Activated effector memory CD4-positive, alpha-beta T cell treated with Interleukin-2 at 50 U/mL for 16 hours (primary cell): Measurements from ENCODE around the gene GRAMD1A.
A peak's percentile ranks its signal among the peaks of the same experiment; 100 is the strongest.

Experiments used
- DNase-seq: peaks from one replicate; pipeline ENCODE4 v3.0.0-alpha.2; 2020

GRAMD1A gene

GRCh38 chr19:35058370-35058769, 58.2 kb downstream of the GRAMD1A start:
- no peak for DNase-seq

DNA sequence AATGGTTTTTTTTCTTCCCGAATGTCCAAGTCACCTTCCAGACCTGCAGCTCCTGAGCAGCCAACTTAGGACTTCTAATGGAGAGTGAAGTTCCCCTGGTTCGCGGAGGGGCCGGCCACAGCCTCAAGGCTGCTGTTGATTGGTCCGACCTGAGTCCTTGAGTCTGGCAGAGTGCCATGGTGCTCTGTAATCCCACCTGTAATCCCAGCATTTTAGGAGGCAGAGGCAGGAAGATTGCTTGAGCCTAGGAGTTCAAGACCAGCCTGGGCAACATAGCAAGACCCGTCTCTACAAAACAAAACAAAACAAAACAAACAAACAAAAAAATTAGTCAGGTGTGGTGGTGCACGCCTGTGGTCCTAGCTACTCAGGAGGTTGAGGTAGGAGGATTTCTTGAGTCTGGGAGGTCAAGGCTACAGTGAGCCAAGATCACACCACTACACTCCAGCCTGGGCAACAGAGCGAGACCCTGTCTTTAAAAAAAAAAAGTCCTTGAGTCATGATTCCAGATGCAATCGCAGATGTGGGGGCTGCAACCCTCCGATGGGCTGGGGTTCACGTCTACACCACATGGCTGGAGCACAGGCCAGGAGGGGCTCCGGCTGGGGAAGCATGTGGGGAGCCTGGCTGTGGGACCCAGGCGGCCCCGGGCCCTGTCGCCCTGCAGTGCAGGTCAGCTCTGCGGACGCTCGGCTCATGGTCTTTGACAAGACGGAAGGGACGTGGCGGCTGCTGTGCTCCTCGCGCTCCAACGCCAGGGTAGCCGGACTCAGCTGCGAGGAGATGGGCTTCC, 59.1 kb downstream of the GRAMD1A start:
- DNase-seq = no peak

DNA sequence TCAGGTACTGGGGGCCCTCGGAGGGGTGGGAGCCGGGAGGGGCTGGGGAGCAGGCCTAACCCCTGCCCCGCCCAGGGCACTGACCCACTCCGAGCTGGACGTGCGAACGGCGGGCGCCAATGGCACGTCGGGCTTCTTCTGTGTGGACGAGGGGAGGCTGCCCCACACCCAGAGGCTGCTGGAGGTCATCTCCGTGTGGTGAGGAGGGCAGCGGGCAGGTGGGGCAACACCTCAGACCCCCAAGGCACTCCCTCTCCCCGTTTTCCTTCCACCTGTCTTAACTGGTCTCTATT, 59.6 kb downstream of the GRAMD1A start:
- no peak for DNase-seq

GRCh38 chr19:35060160-35060855, 60.2 kb downstream of the GRAMD1A start:
- DNase-seq = no peak

GRCh38 chr19:35061583-35062373, 61.7 kb downstream of the GRAMD1A start:
- DNase-seq = no peak

- DNase-seq = no peak
These were observed 62.8 kb downstream of the GRAMD1A start for GRCh38 chr19:35062942-35063341.

GRCh38 chr19:35063940-35064818, 64.1 kb downstream of the GRAMD1A start:
- no peak for DNase-seq

- DNase-seq = no peak
These were observed 65.5 kb downstream of the GRAMD1A start for GRCh38 chr19:35065574-35065973.

- DNase-seq = no peak
These were observed 66.0 kb downstream of the GRAMD1A start for GRCh38 chr19:35066121-35066520.

GRCh38 chr19:35066691-35067563, 66.8 kb downstream of the GRAMD1A start:
- peak; percentile 75 for DNase-seq

DNA sequence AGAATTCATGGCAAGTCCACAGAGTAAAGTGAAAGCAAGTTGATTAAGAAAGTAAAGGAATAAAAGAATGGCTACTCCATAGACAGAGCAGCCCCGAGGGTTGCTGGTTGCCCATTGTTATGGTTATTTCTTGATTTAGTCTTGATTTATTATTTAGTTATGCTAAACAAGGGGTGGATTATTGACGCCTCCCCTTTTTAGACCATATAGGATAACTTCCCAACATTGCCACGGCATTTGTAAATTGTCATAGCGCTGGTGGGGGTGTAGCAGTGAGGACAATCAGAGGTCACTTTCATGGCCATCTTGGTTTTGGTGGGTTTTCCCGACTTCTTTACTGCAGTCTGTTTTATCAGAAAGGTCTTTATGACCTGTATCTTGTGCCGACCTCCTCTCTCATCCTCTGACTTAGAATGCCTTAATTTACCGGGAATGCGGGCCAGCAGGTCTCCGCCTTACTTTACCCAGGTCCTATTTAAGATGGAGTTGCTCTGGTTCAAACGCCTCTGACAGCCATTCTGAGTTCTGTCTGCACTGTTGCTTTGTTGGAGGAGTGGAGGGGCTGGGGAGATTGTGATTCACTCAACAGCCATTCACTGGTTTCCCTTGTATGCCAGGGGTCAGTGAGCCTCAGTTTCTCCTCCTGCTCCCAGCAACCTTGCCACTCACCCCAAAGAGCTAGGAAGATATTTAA, 69.0 kb downstream of the GRAMD1A start:
- DNase-seq = no peak

DNA sequence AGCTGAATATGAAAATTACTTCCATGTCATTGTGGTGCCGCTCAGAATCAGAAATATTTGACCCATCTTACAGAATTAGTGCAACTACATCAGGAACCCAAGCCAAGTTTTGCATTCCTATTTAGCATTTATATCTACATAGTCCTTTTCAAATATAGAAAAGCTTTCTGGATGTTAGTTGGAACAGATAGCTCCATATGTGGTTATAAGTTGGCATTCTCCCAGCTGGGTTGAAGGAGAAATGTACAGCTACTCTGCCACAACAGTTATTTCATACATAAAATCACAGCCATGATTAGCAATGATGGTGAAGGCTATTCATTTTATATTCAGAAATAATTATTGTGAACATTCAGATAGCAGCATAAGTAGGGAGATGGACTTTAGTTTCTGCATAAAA, 69.6 kb downstream of the GRAMD1A start:
- DNase-seq = no peak

DNA sequence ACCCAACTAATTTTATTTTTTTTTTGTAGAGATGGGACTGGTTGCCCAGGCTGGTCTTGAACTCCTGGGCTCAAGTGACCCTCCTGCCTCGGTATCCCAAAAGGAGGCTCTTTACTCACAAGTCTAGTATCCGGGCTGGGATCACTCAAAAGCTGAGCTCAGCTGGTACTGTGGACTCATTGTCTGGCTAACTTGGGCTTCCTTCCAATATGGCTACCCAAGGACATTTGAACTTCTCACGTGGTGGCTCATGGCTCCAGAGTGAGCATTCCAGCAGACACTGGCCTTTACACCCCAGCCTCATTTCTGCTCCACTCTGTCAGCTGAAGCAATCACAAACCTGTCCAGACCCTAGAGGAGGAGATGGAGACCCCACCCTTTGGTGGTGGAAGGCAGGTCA, 70.3 kb downstream of the GRAMD1A start:
- DNase-seq = no peak

DNA sequence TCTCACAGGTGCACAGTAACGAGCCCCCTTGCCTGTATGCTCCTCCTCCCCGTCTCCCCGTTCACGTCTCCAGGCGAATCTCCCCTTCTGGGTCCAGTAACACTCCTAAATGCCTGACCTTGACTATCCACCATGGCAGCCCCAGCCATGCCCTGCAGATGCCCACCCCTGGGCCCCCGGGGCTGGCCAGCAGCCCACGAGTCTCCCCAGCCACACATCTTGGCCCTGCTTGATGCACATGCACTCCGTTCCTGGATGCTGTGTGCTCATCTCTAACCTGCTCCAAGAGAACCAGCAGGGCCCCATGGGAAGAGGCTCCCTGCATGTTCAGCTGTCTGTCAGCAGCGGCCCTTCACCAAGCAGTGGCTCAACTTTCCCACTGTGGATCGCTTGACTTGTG, 73.4 kb downstream of the GRAMD1A start:
- no peak for DNase-seq

DNA sequence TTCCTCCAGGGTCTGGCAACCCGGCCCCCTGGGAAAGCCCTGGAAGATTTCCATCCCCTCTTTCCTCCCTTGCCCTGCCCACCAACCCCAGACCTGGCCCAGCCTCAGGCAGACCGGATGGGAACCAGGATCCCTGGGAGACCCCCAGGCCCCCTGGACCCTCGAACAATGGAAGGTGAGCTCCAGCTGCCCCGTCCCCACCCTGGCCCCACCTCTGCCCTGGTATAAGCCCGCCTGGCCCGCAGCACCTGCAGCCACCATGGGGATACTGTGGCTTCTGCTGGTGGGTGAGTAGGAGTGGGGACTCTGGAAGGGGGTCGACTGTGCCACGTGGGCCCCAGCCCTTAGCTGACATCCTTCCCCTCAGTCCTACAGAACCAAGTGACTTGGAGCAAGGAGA, 73.8 kb downstream of the GRAMD1A start:
- DNase-seq = no peak

GRCh38 chr19:35074426-35075201, 74.5 kb downstream of the GRAMD1A start:
- no peak for DNase-seq

- no peak for DNase-seq
These were observed 75.3 kb downstream of the GRAMD1A start for GRCh38 chr19:35075202-35076025.

DNA sequence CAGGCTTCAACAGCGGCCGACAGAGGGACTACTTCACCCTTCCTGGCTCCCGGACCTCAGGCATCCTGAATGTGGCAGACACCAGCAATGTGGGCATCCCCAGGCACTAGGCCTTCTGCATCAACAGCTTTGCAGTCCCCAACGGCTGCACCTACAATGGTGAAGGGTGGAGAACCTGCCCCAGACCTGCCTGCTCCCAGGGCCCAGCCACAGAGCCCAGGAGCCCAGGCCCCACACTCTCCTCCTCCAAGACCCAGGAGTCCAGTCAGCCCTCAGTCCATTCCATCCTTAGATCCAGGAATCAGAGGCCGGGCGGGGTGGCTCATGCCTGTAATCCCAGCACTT, 75.9 kb downstream of the GRAMD1A start:
- no peak for DNase-seq
